MCF 10A (cell line): ENCODE measurements around the gene ITGA3. TPM values are rescaled to one million over a fixed set of nuclear protein-coding genes. Genes with fewer than 3 reads are reported as not detected.

Experiments used
- BruUV-seq: library from RNA; stranded (reverse); fragments of 400-500 nt; replicated peaks from 2 replicates; lab custom pipeline; 2021; lab: Mats Ljungman, UMichigan
- CTCF ChIA-PET: fragments of 300-600 bp; sonication (Branson Sonifier 250); formaldehyde crosslinking; extraction: SDS; loops from one replicate; lab custom pipeline; 2021; ENCODE audit warnings: antibody characterized with exemption, inconsistent platforms; lab: Yijun Ruan, JAX
- POLR2A ChIA-PET: fragments of 300-600, 350-650 bp; sonication (Branson Sonifier 250); formaldehyde crosslinking; extraction: SDS; loops from one replicate; lab custom pipeline; 2020; ENCODE audit warnings: antibody characterized with exemption, inconsistent platforms; lab: Yijun Ruan, JAX
- DNase-seq: peaks from one replicate; pipeline ENCODE4 v3.0.0-alpha.2; 2018; ENCODE audit not compliant: unreplicated experiment
- H3K27ac Mint-ChIP-seq: one replicate; pipeline ENCODE4 v1.8.0; 2022; ENCODE audit warnings: mild to moderate bottlenecking, low read depth, mixed read lengths; ENCODE audit not compliant: unreplicated experiment
- H3K27me3 Mint-ChIP-seq: one replicate; pipeline ENCODE4 v1.8.0; 2022; ENCODE audit warnings: mixed read lengths; ENCODE audit not compliant: insufficient read depth, unreplicated experiment
- H3K36me3 Mint-ChIP-seq: one replicate; pipeline ENCODE4 v1.8.0; 2022; ENCODE audit warnings: mild to moderate bottlenecking, moderate library complexity, mixed read lengths; ENCODE audit not compliant: insufficient read depth, unreplicated experiment
- H3K4me1 Mint-ChIP-seq: one replicate; pipeline ENCODE4 v1.8.0; 2022; ENCODE audit warnings: mixed read lengths; ENCODE audit not compliant: insufficient read depth, unreplicated experiment
- H3K4me3 Mint-ChIP-seq: one replicate; pipeline ENCODE4 v1.8.0; 2022; ENCODE audit warnings: mild to moderate bottlenecking, moderate library complexity, mixed read lengths; ENCODE audit not compliant: unreplicated experiment
- H3K9me3 Mint-ChIP-seq: one replicate; pipeline ENCODE4 v1.8.0; 2022; ENCODE audit warnings: mixed read lengths; ENCODE audit not compliant: unreplicated experiment
- CTCF ChIP-seq: fragments of 200-600 bp; IDR thresholded peaks from one replicate; pipeline ENCODE4 v1.8.0; 2022; ENCODE audit warnings: antibody characterized with exemption, mild to moderate bottlenecking; ENCODE audit not compliant: unreplicated experiment
- intact Hi-C: fragments of 100-400 bp; cut with micrococcal nuclease; formaldehyde crosslinking; loops from 2 replicates; pipeline ENCODE4 v1.14.1; 2022
- total RNA-seq: library from RNA; stranded (reverse); gene quantifications from 2 replicates; pipeline ENCODE4 v1.2.3, GENCODE V29; 2022

ITGA3 gene
- total RNA-seq, 1 experiment from 2014 or later, result 588 TPM

- H3K4me3 Mint-ChIP-seq, result no peak overlapping the region
- intact Hi-C loops, result no loop called here
- BruUV-seq, result no TSS peak
- TF ChIP-seq CTCF, result no peak
- H3K27me3 Mint-ChIP-seq, result peaks cover 49% of the 10 kb centered on the region
- ChIA-PET CTCF (interaction anchor here (0.6 to 2.2 kb wide), 3 partner anchors 12 to 41 kb away, joined by 3 to 5 read pairs (median 4); no protein-coding TSS in a partner anchor), POLR2A (no interaction called here)
- H3K9me3 Mint-ChIP-seq, result no peaks in the 10 kb centered on the region
- no peaks in the 10 kb centered on the region for H3K4me1 Mint-ChIP-seq
- H3K27ac Mint-ChIP-seq, result no peak overlapping the region
- DNase-seq, result no peak
- no peaks in the 10 kb centered on the region for H3K36me3 Mint-ChIP-seq
Measured at GRCh38 chr17:50120475-50121253, 64.8 kb downstream of the ITGA3 start.

- no peak for TF ChIP-seq CTCF
- H3K27me3 Mint-ChIP-seq, result peaks cover 47% of the 10 kb centered on the region
- ChIA-PET POLR2A (interaction anchor here (1.1 kb wide), 1 partner anchor 13 kb away, joined by 3 read pairs; no protein-coding TSS in a partner anchor), CTCF (interaction anchor here (0.6 to 1.9 kb wide), 6 partner anchors 8 to 96 kb away, joined by 3 to 10 read pairs (median 4); no protein-coding TSS in a partner anchor)
- no peaks in the 10 kb centered on the region for H3K9me3 Mint-ChIP-seq
- intact Hi-C loops, result no loop called here
- H3K4me3 Mint-ChIP-seq, result no peak overlapping the region
- no peak overlapping the region for H3K27ac Mint-ChIP-seq
- H3K4me1 Mint-ChIP-seq, result peaks cover 6% of the 10 kb centered on the region
- BruUV-seq, result no TSS peak
- no peak for DNase-seq
- H3K36me3 Mint-ChIP-seq, result no peaks in the 10 kb centered on the region
Measured at GRCh38 chr17:50122945-50123344, 67.0 kb downstream of the ITGA3 start.

- BruUV-seq, result no TSS peak
- CTCF ChIA-PET, result interaction anchor here (0.5 to 1.9 kb wide), 5 partner anchors 9 to 97 kb away, joined by 3 to 10 read pairs (median 4); no protein-coding TSS in a partner anchor
- Mint-ChIP-seq H3K4me1 (peaks cover 11% of the 10 kb centered on the region), H3K27me3 (peaks cover 46% of the 10 kb centered on the region), H3K9me3 (no peaks in the 10 kb centered on the region), H3K4me3 (no peak overlapping the region), H3K36me3 (no peaks in the 10 kb centered on the region), H3K27ac (peak overlapping the region; percentile 63)
- TF ChIP-seq CTCF, result no peak
- DNase-seq, result no peak
- POLR2A ChIA-PET, result no interaction called here
- intact Hi-C loops, result no loop called here
Measured at GRCh38 chr17:50123649-50124349, 67.9 kb downstream of the ITGA3 start.
